UCSD-AML1 (cell line): Measurements from ENCODE around the gene CEPT1.
A peak's percentile ranks its signal among the peaks of the same experiment; 100 is the strongest.
"Not testable (repeated sequence)": the region's sequence is repeated elsewhere in the genome, so short reads cannot be mapped to it uniquely, and the experiment has no call there.

Experiments used
- DNase-seq: peaks from one replicate; lab custom pipeline; 2025; ENCODE audit not compliant: unreplicated experiment; lab: John Stamatoyannopoulos, UW

The CEPT1 gene

DNA sequence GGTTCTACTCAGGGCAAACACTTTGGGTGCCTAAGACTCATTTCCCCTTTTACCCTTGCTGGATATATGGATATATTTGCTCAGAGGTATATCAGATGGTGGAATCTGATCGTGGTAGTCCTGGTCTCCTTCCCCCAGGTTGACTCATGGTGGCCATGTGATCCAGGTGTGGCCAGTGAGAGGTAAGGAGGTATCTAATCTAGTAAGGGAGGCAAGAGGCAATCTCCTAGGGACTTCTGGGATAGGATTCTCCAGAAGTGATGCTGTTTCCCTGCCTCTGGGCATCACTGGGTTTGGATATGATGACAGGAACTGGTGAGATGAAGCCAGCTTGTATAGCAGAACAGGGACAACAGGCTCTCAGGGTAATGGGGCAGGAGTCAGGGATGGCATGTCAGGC is 68.9 kb downstream of the CEPT1 start:
- DNase-seq, result no peak

DNA sequence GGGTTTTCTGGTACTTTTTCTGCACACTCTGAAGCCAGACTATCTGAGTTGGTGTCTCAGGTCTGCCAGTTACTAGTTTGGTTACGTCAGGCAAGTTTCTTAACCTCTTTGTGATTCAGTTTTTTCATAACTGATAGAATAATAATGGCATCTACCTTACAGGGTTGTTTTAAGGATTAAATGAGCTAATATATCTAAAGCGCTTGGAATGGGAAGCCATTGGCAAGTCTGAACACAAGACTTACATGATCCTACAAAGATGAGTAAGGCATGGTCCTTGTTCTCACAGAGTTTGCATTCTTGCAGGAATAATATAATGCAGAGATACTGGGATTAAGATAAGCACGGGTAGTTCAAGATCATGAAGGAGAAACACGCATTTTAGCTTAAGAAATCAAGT is 69.6 kb downstream of the CEPT1 start:
- DNase-seq, result no peak

GRCh38 chr1:111211921-111212320 is 71.9 kb downstream of the CEPT1 start:
- DNase-seq, result no peak

- DNase-seq, result no peak
Measured at GRCh38 chr1:111212634-111213335, 72.8 kb downstream of the CEPT1 start.

DNA sequence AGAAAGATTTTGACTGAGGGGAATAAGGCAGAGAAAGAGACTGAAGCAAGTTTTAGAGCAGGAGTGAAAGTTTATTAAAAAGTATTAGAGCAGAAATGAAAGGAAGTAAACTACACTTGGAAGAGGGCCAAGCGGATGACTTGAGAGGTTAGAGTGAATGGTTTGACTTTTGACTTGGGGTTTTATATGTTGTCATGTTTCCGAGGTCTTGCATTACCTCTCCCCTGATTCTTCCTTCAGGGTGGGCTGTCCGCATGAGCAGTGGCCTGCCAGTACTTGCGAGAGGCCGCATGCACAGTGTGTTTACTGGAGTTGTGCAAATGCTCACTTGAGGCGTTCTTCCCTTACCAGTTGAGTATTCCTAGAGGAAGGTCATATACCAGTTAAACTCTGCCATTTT is 73.4 kb downstream of the CEPT1 start:
- DNase-seq, result no peak

GRCh38 chr1:111214074-111214801 is 74.2 kb downstream of the CEPT1 start:
- DNase-seq, result no peak

- DNase-seq, result no peak
Measured at GRCh38 chr1:111214884-111215283, 74.9 kb downstream of the CEPT1 start.

DNA sequence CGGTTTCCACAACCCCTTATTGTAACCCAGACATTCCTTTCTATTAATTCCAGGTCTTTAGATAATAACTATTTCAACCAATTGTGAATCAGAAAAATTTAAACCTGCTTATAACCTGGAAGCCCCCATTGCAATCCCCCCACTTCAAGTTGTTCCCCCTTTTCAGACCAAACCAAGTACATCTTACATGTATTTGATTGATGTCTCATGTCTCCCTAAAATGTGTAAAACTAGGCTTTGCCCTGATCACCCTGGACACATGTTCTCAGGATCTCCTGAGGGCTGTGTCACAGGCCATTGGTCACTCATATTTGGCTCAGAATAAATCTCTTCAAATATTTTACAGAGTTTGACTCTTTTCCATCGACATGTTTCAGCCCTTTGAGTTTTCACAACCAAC is 75.3 kb downstream of the CEPT1 start:
- DNase-seq, result not testable (repeated sequence)

DNA sequence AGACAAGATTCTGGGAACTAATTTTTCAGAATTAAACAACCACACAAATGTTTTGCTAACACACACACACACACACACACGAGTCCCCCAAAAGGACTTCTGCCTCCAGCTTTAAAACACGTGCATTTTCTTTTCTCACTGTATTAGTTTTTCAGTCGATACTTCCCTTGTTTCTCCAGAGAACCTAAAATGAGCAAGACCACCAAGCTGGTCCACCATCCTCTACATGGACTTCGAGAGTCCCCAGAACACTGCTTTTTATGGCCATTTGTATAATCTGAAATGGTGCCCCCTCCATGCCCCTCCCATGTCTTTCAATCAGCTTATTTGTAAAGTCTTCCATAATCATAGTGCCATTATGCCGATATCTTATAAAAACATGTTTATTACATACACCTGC is 76.7 kb downstream of the CEPT1 start:
- DNase-seq, result no peak

DNA sequence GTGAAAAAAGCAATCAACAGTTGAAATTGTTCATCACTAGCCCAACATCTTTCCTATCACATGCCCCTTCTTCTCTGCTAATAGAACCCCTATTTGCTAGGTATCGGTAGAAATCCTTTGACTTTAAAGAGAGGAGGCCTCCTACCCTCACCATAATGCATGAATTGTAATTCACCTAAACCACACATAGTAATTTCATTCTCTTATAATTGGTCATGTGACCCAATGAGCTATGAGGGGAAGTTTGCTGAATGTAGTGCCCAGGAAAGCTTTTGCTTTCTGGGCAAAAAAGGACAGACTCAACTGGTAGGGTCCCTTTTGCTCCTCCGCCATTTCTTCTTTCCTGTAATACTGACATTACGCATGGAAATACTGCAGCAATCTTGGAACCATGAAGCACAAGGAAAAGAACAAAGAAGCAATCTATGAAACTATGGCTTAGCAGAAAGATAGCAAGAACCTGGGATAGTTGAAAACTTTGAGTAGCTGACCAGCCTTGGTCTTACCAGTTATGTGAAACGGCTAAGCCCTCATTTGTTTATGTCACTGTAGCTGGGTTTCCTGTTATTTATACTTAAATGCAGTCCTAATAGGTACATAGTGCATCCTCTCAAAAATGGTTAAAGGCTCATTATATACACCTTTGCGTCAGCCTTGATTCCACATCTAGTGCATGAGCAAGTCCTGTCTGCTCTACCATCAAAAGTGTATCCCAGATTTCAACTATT is 77.3 kb downstream of the CEPT1 start:
- DNase-seq, result no peak

DNA sequence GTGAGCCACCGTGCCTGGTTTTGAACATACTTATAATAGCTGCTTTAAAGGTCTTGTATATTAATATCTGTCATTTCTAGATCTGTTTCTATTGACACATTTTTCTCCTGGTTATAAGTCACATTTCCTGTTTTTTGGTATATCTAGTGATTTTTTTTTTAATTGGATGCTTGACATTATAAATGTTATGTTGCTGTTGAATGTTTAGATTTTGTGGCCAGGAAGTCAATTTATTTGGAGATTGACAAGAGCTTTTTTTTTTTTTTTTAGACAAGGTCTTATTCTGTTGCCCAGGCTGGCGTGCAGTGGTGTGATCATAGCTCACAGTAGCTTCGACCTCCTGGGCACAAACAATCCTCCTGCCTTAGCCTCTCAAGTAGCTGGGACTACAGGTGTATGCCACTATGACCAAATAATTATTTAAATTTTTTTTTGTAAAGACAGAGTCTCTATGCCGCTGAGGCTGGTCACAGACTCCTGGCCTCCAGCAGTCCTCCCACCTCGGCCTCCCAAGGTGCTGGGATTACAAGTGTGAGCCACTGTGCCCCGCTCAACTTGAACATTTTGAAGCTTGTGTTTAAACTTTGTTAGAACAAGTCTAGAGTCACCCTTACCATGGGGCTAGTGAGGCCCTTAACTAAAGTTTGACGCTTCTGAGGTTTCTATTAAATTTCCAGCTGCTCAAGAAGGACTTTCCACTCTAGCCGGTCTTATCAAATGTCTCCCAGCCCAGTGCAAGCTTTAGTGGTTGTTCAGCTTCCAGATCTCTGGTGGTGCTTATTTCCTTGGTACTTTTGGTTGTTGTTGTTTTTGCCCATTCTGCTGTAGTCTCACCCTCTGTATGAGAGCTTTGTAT is 78.9 kb downstream of the CEPT1 start:
- no peak for DNase-seq

GRCh38 chr1:111219557-111220286 is 79.7 kb downstream of the CEPT1 start:
- DNase-seq, result no peak

GRCh38 chr1:111220302-111220890 is 80.4 kb downstream of the CEPT1 start:
- DNase-seq, result no peak

DNA sequence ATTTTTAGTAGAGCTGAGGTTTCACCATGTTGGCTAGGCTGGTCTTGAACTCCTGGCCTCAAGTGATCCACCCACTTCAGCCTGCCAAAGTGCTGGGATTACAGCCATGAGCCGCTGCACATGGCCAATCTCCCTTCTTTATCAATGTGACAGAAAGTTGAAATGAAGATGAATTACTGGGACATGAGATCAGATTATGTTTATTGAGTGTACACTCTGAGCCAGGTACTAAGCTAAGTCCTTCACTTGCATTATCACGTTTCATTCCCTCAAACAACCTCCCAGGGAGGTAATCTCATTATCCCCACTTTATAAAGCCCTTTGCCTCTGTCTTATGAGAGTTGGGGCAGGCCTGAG is 81.2 kb downstream of the CEPT1 start:
- no peak for DNase-seq

GRCh38 chr1:111221633-111222291 is 81.7 kb downstream of the CEPT1 start:
- peak; percentile 63 for DNase-seq

GRCh38 chr1:111222308-111223125 is 82.5 kb downstream of the CEPT1 start:
- peak; percentile 72 for DNase-seq

DNA sequence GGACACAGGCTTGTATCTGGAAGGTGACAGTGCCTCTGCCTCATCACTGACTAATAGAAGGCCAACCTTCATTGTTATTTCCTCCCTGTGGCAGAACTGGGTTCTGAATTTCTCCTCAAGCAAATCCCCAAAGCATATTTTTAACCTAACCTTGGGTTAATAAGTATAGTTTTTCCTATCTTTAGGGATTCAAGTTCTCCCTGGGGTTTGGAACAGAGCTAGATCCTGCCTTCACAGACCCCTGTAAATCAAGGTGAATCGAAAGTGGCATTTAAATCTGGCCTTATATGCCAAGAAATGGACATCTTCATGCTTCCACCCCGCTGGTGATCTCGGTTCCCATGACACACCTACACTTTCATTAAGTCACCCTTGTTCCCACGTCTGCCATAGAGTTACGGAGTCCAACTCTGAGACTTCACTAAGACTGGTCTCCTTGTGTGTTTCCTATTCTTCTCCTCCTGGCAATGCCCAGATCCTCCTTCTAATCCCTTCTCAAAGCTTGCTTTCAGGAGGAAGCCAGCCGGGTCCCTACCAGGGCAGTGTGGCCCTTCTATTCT is 83.2 kb downstream of the CEPT1 start:
- DNase-seq, result no peak

GRCh38 chr1:111225091-111225490 is 85.1 kb downstream of the CEPT1 start:
- DNase-seq, result no peak
